ENCODE measurements around the gene C1QTNF4. TPM values are rescaled to one million over a fixed set of nuclear protein-coding genes. Genes with fewer than 3 reads are reported as not detected.
"Not testable (repeated sequence)": the region's sequence is repeated elsewhere in the genome, so short reads cannot be mapped to it uniquely, and the experiment has no call there.

Gene C1QTNF4
- 5.3 TPM for total RNA-seq

- no peak for DNase-seq
Observed at GRCh38 chr11:47593934-47594855, at the start of gene C1QTNF4. C1QTNF4 (minus strand) TSS chr11:47594411; CDS start chr11:47590810, 3,601 bp downstream.

- peak; percentile 99 for DNase-seq
Observed at GRCh38 chr11:47642099-47642855, 48.1 kb upstream of the C1QTNF4 start, which contains the start of gene MTCH2. MTCH2 (minus strand) TSS chr11:47642559; CDS start chr11:47642465, 94 bp downstream.

GRCh38 chr11:47641600-47642098 lies 47.4 kb upstream of the C1QTNF4 start:
- DNase-seq, result peak; percentile 24

GRCh38 chr11:47640506-47640905 lies 46.3 kb upstream of the C1QTNF4 start:
- DNase-seq, result not testable (repeated sequence)

GRCh38 chr11:47636331-47636730 lies 42.1 kb upstream of the C1QTNF4 start:
- not testable (repeated sequence) for DNase-seq

- no peak for DNase-seq
Observed at GRCh38 chr11:47631473-47631872, 37.3 kb upstream of the C1QTNF4 start.

GRCh38 chr11:47628026-47628425 lies 33.8 kb upstream of the C1QTNF4 start:
- DNase-seq, result no peak

GRCh38 chr11:47626234-47626633 lies 32.0 kb upstream of the C1QTNF4 start:
- DNase-seq, result no peak

GRCh38 chr11:47620836-47621378 lies 26.7 kb upstream of the C1QTNF4 start:
- no peak for DNase-seq

GRCh38 chr11:47617417-47617809 lies 23.2 kb upstream of the C1QTNF4 start:
- DNase-seq, result peak; percentile 14

- DNase-seq, result peak; percentile 81
Observed at GRCh38 chr11:47616726-47617416, 22.7 kb upstream of the C1QTNF4 start.

GRCh38 chr11:47615249-47615648 lies 21.0 kb upstream of the C1QTNF4 start:
- no peak for DNase-seq

- no peak for DNase-seq
Observed at GRCh38 chr11:47611348-47611794, 17.2 kb upstream of the C1QTNF4 start.

- DNase-seq, result no peak
Observed at GRCh38 chr11:47609675-47610074, 15.5 kb upstream of the C1QTNF4 start.

GRCh38 chr11:47607380-47607779 lies 13.2 kb upstream of the C1QTNF4 start:
- DNase-seq, result peak; percentile 73

GRCh38 chr11:47606731-47607130 lies 12.5 kb upstream of the C1QTNF4 start:
- DNase-seq, result peak; percentile 35

- no peak for DNase-seq
Observed at GRCh38 chr11:47605921-47606320, 11.7 kb upstream of the C1QTNF4 start.

- DNase-seq, result no peak
Observed at GRCh38 chr11:47603295-47603694, 9.1 kb upstream of the C1QTNF4 start.

- DNase-seq, result no peak
Observed at GRCh38 chr11:47599902-47600301, 5.7 kb upstream of the C1QTNF4 start.

GRCh38 chr11:47595967-47596366 lies 1.8 kb upstream of the C1QTNF4 start:
- no peak for DNase-seq

- no peak for DNase-seq
Observed at GRCh38 chr11:47595029-47595428, 818 bp upstream of the C1QTNF4 start.

- DNase-seq, result no peak
Observed at GRCh38 chr11:47593492-47593933, 698 bp downstream of the C1QTNF4 start.

All from tongue (tissue), 2 donors.